Prostate gland (tissue), 2 donors: ENCODE results near the gene MRPL23.

Source experiments
- POLR2A ChIP-seq: fragments of 450-650 bp; IDR thresholded peaks from one replicate; pipeline ENCODE4 v1.6.1; 2016; ENCODE audit warnings: antibody characterized with exemption, mild to moderate bottlenecking
- TF ChIP-seq, protein P1 (sequence below), 4 experiments: fragments of 200-600 bp in 2 of 4; fragments of 450-650 bp in 2 of 4; sonication (generic) in 2 of 4; IDR thresholded peaks; 1 replicate in 3 of 4; 2 replicates in 1 of 4; pipeline ENCODE4 v1.5.1; 2016 to 2019; ENCODE audit warnings: antibody characterized with exemption in 4 of 4, mild to moderate bottlenecking in 2 of 4, moderate library complexity in 2 of 4

DNA sequence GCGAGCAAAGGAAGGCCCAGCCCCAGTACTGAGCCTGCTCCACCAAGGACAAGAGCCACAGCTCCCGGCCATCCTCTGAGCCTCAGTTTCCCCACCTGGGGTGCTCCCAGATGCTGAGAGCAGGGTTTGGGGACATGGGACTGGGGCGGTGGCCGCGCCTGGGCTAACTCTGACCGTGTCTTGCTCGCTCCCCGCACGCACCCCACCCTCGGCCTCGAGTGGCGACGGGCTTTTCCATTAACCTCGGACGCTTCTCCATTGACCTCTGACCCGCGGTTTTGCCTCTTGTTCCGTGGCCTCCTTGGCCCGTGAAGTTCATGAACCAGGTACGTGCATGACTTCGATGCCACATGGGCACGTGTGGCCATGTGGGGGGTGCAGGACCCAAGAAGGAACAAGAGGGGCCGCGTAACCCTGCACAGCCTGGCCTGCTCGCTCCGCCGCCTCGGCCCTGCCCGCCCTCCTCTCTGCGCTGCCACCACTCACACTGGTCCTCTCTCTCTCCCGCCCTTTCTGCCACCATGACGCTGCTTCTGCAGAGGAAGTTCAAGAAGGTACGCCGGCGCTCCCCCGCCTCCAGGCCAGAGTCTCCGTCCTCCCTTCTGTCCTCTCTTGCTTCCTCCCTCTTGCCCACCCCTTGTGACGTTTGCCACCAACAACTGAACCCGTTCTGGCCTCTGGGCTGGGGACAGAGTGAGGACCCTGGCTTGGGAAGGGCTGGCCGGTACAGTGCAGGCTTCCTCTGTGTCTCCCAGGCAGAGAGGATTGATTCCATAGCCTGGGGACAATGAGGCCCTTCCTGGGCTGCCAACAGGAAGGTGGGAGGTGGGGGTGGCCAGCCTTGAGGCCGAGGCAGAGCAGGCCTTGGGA lies 20.7 kb upstream of the MRPL23 start:
- TF ChIP-seq, protein P1, sequence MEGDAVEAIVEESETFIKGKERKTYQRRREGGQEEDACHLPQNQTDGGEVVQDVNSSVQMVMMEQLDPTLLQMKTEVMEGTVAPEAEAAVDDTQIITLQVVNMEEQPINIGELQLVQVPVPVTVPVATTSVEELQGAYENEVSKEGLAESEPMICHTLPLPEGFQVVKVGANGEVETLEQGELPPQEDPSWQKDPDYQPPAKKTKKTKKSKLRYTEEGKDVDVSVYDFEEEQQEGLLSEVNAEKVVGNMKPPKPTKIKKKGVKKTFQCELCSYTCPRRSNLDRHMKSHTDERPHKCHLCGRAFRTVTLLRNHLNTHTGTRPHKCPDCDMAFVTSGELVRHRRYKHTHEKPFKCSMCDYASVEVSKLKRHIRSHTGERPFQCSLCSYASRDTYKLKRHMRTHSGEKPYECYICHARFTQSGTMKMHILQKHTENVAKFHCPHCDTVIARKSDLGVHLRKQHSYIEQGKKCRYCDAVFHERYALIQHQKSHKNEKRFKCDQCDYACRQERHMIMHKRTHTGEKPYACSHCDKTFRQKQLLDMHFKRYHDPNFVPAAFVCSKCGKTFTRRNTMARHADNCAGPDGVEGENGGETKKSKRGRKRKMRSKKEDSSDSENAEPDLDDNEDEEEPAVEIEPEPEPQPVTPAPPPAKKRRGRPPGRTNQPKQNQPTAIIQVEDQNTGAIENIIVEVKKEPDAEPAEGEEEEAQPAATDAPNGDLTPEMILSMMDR (IDR thresholded peaks at IDR 0.05) = no peak
- no peak for TF ChIP-seq POLR2A
